DOHH2 (cell line): ENCODE data around the gene SBF1.
A peak's percentile ranks its signal among the peaks of the same experiment; 100 is the strongest.

Experiments
- H3F3A ChIP-seq: fragments of 200-600 bp; sonication (generic), shearing (Covaris generic); 2 replicates; pipeline ENCODE4 v1.6.0; 2016; ENCODE audit warnings: antibody characterized with exemption, mild to moderate bottlenecking; ENCODE audit not compliant: control insufficient read depth, insufficient read depth
- H3K27ac ChIP-seq: fragments of 200-600 bp; sonication (generic); 2 replicates; pipeline ENCODE4 v1.5.1; 2014; ENCODE audit warnings: low read depth, mild to moderate bottlenecking, low read length, moderate library complexity
- H3K27me3 ChIP-seq: fragments of 200-600 bp; sonication (generic); 2 replicates; pipeline ENCODE4 v1.6.1; 2014; ENCODE audit warnings: mild to moderate bottlenecking, low read length, mixed read lengths; ENCODE audit not compliant: control insufficient read depth
- H3K36me3 ChIP-seq: fragments of 200-600 bp; sonication (generic); 2 replicates; pipeline ENCODE4 v1.6.1; 2014; ENCODE audit warnings: mild to moderate bottlenecking, low read length, moderate library complexity, mixed read lengths; ENCODE audit not compliant: control insufficient read depth
- H3K4me1 ChIP-seq: fragments of 200-600 bp; sonication (generic); 2 replicates; pipeline ENCODE4 v1.6.1; 2014; ENCODE audit warnings: mild to moderate bottlenecking, low read length, mixed read lengths; ENCODE audit not compliant: control insufficient read depth
- H3K4me2 ChIP-seq: fragments of 200-600 bp; sonication (generic); 2 replicates; pipeline ENCODE4 v1.6.0; 2014; ENCODE audit warnings: mild to moderate bottlenecking, low read length, moderate library complexity
- H3K4me3 ChIP-seq: fragments of 200-600 bp; sonication (generic); 2 replicates; pipeline ENCODE4 v1.5.1; 2014; ENCODE audit warnings: mild to moderate bottlenecking, low read length, mixed read lengths
- H3K79me2 ChIP-seq: fragments of 200-600 bp; sonication (generic); 2 replicates; pipeline ENCODE4 v1.6.1; 2014; ENCODE audit warnings: mild to moderate bottlenecking, low read length, mixed read lengths; ENCODE audit not compliant: control insufficient read depth
- H3K9me2 ChIP-seq: fragments of 200-600 bp; sonication (generic); replicated peaks from 2 replicates; pipeline ENCODE4 v1.6.1; 2014; ENCODE audit warnings: mild to moderate bottlenecking, low read length, mixed read lengths; ENCODE audit not compliant: control insufficient read depth
- H3K9me3 ChIP-seq: fragments of 200-600 bp; sonication (generic); 2 replicates; pipeline ENCODE4 v1.6.1; 2014; ENCODE audit warnings: antibody characterized with exemption, low read length, mixed read lengths; ENCODE audit not compliant: control insufficient read depth, insufficient read depth
- H4K20me1 ChIP-seq: fragments of 200-600 bp; sonication (generic); 2 replicates; pipeline ENCODE4 v1.6.0; 2014; ENCODE audit warnings: low read depth, mild to moderate bottlenecking, antibody characterized with exemption, low read length, moderate library complexity; ENCODE audit not compliant: control insufficient read depth, insufficient read depth
- CTCF ChIP-seq: fragments of 200-600 bp; sonication (generic); IDR thresholded peaks from one replicate; pipeline ENCODE4 v1.5.1; 2014; ENCODE audit warnings: antibody characterized with exemption, mild to moderate bottlenecking, low read depth, low read length; ENCODE audit not compliant: poor library complexity, severe bottlenecking
- EZH2phosphoT487 ChIP-seq: fragments of 200-600 bp; sonication (generic); IDR thresholded peaks from 2 replicates; pipeline ENCODE4 v1.6.1; 2017; ENCODE audit warnings: borderline replicate concordance, mild to moderate bottlenecking, antibody characterized with exemption, low read length, moderate library complexity, mixed read lengths

Gene SBF1

GRCh38 chr22:50469377-50470305 lies 5.2 kb downstream of the SBF1 start:
- H3K79me2 ChIP-seq = peaks cover 81% of the 10 kb centered on the region
- peak overlapping the region; percentile 97 for H3K4me2 ChIP-seq
- H3K27ac ChIP-seq = peak overlapping the region; percentile 100

GRCh38 chr22:50468626-50469025 lies 6.2 kb downstream of the SBF1 start:
- peaks cover 59% of the 10 kb centered on the region for H3K4me1 ChIP-seq
- H3K36me3 ChIP-seq = peaks cover 88% of the 10 kb centered on the region
- H3K27ac ChIP-seq = peak overlapping the region; percentile 100
- H3K9me2 ChIP-seq = no peaks in the 10 kb centered on the region
- H4K20me1 ChIP-seq = no peaks in the 10 kb centered on the region
- H3K4me3 ChIP-seq = peak overlapping the region; percentile 74
- H3K27me3 ChIP-seq = no peaks in the 10 kb centered on the region
- TF ChIP-seq EZH2phosphoT487 (no peak), CTCF (no peak)
- H3K4me2 ChIP-seq = peak overlapping the region; percentile 97
- H3K79me2 ChIP-seq = peaks cover 75% of the 10 kb centered on the region
- H3F3A ChIP-seq = peaks cover 18% of the 10 kb centered on the region
- no peaks in the 10 kb centered on the region for H3K9me3 ChIP-seq

More at GRCh38 chr22:50469377-50470305, 5.2 kb downstream of the SBF1 start:
- Histone ChIP-seq H3K9me2 (no peaks in the 10 kb centered on the region), H3K27me3 (no peaks in the 10 kb centered on the region), H4K20me1 (no peaks in the 10 kb centered on the region), H3F3A (peaks cover 18% of the 10 kb centered on the region), H3K4me3 (peak overlapping the region; percentile 82), H3K4me1 (peaks cover 60% of the 10 kb centered on the region), H3K36me3 (peaks cover 84% of the 10 kb centered on the region), H3K9me3 (no peaks in the 10 kb centered on the region)
- TF ChIP-seq CTCF = no peak
- TF ChIP-seq EZH2phosphoT487 = no peak

GRCh38 chr22:50467773-50468440 lies 6.9 kb downstream of the SBF1 start:
- H3K27ac ChIP-seq = peak overlapping the region; percentile 100
- TF ChIP-seq EZH2phosphoT487 (no peak), CTCF (no peak)
- H3K79me2 ChIP-seq = peaks cover 68% of the 10 kb centered on the region
- H3K4me2 ChIP-seq = peak overlapping the region; percentile 97
- H3F3A ChIP-seq = peaks cover 18% of the 10 kb centered on the region
- peaks cover 52% of the 10 kb centered on the region for H3K4me1 ChIP-seq
- H3K9me3 ChIP-seq = no peaks in the 10 kb centered on the region
- no peaks in the 10 kb centered on the region for H3K9me2 ChIP-seq
- peak overlapping the region; percentile 74 for H3K4me3 ChIP-seq
- H3K27me3 ChIP-seq = no peaks in the 10 kb centered on the region
- no peaks in the 10 kb centered on the region for H4K20me1 ChIP-seq
- H3K36me3 ChIP-seq = peaks cover 89% of the 10 kb centered on the region
